CD14-positive monocyte (primary cell): Measurements from ENCODE around the gene KCNT2. TPM values are rescaled to one million over a fixed set of nuclear protein-coding genes. Genes with fewer than 3 reads are reported as not detected.

Experiments
- DNase-seq, 3 donors: peaks; one replicate each; pipeline ENCODE4 v3.0.0-alpha.2; 2011 to 2022
- H2AFZ ChIP-seq: 2 replicates; pipeline ENCODE4 v1.6.0; 2012; ENCODE audit warnings: mild to moderate bottlenecking, low read depth, low read length, inconsistent platforms; ENCODE audit not compliant: insufficient read depth, poor library complexity, severe bottlenecking
- H3K27ac ChIP-seq, 2 donors: 1 replicate in 1 of 2; 2 replicates in 1 of 2; pipeline ENCODE4 v1.5.1; 2012 to 2013; ENCODE audit warnings: low read length in 2 of 2, control low read depth in 1 of 2, inconsistent platforms in 1 of 2, low read depth in 1 of 2, mild to moderate bottlenecking in 1 of 2
- H3K27me3 ChIP-seq, 2 donors: one replicate each; pipeline versions ENCODE4 v1.6.0 to v1.6.1; 2011 to 2013; ENCODE audit warnings: low read length in 2 of 2; ENCODE audit not compliant: control insufficient read depth in 2 of 2, insufficient read depth in 2 of 2
- H3K36me3 ChIP-seq, 2 donors: replicated peaks in 1 of 2; 1 replicate in 1 of 2; 2 replicates in 1 of 2; pipeline versions ENCODE4 v1.5.1 to v1.6.1; 2012 to 2013; ENCODE audit warnings: low read length in 2 of 2, control low read depth in 1 of 2, inconsistent platforms in 1 of 2, mild to moderate bottlenecking in 1 of 2; ENCODE audit not compliant: insufficient read depth in 2 of 2, control insufficient read depth in 1 of 2
- H3K4me1 ChIP-seq, 2 donors: 1 replicate in 1 of 2; 2 replicates in 1 of 2; pipeline versions ENCODE4 v1.5.1 to v1.6.1; 2012 to 2013; ENCODE audit warnings: low read length in 2 of 2, control low read depth in 1 of 2, inconsistent platforms in 1 of 2, mild to moderate bottlenecking in 1 of 2, moderate library complexity in 1 of 2; ENCODE audit not compliant: insufficient read depth in 2 of 2, control insufficient read depth in 1 of 2
- H3K4me2 ChIP-seq: replicated peaks from 2 replicates; pipeline ENCODE3; 2012; ENCODE audit warnings: low read length, moderate library complexity, mild to moderate bottlenecking; ENCODE audit not compliant: poor library complexity, severe bottlenecking; ENCODE audit errors: extremely low read depth
- H3K4me3 ChIP-seq, 3 experiments: fragments of 200-600 bp in 1 of 3; sonication (generic) in 1 of 3; replicated peaks in 1 of 3; 1 replicate in 2 of 3; 2 replicates in 1 of 3; pipeline ENCODE4 v1.5.1; 2011 to 2013; ENCODE audit warnings: low read length in 3 of 3, mild to moderate bottlenecking in 3 of 3, control low read depth in 2 of 3, low read depth in 2 of 3, inconsistent platforms in 1 of 3, moderate library complexity in 1 of 3
- H3K79me2 ChIP-seq: 2 replicates; pipeline ENCODE4 v1.6.0; 2012; ENCODE audit warnings: mild to moderate bottlenecking, control low read depth, inconsistent platforms, low read length, moderate library complexity; ENCODE audit not compliant: insufficient read depth
- H3K9ac ChIP-seq: 2 replicates; pipeline ENCODE4 v1.6.0; 2017; ENCODE audit warnings: low read length, mild to moderate bottlenecking; ENCODE audit not compliant: insufficient read depth, poor library complexity, severe bottlenecking
- H3K9me3 ChIP-seq, 2 donors: replicated peaks in 1 of 2; 1 replicate in 1 of 2; 2 replicates in 1 of 2; pipeline versions ENCODE4 v1.5.1 to v1.6.1; 2012 to 2013; ENCODE audit warnings: low read length in 2 of 2, control low read depth in 1 of 2; ENCODE audit not compliant: control insufficient read depth in 1 of 2, insufficient read depth in 1 of 2
- H4K20me1 ChIP-seq: 2 replicates; pipeline ENCODE4 v1.6.0; 2012; ENCODE audit warnings: mild to moderate bottlenecking, low read length, control low read depth, moderate library complexity; ENCODE audit not compliant: insufficient read depth
- H3K27ac Mint-ChIP-seq, 7 donors: one replicate each; pipeline ENCODE4 v1.8.0; 2020; ENCODE audit warnings: mild to moderate bottlenecking in 7 of 7, mixed read lengths in 7 of 7, moderate library complexity in 6 of 7, inconsistent platforms in 2 of 7
- H3K27me3 Mint-ChIP-seq, 3 donors: one replicate each; pipeline ENCODE4 v1.8.0; 2021 to 2022; ENCODE audit warnings: low read depth in 3 of 3, mild to moderate bottlenecking in 3 of 3, mixed read lengths in 3 of 3, moderate library complexity in 3 of 3, inconsistent platforms in 1 of 3
- H3K36me3 Mint-ChIP-seq, 2 donors: one replicate each; pipeline ENCODE4 v1.8.0; 2020; ENCODE audit warnings: mixed read lengths in 2 of 2, inconsistent platforms in 1 of 2, mild to moderate bottlenecking in 1 of 2
- H3K4me1 Mint-ChIP-seq: one replicate; pipeline ENCODE4 v1.8.0; 2020; ENCODE audit warnings: mild to moderate bottlenecking, mixed read lengths
- H3K4me3 Mint-ChIP-seq, 2 donors: one replicate each; pipeline ENCODE4 v1.8.0; 2020; ENCODE audit warnings: mild to moderate bottlenecking in 2 of 2, mixed read lengths in 2 of 2, moderate library complexity in 1 of 2
- H3K9me3 Mint-ChIP-seq, 7 donors: one replicate each; pipeline ENCODE4 v1.8.0; 2020 to 2022; ENCODE audit warnings: mixed read lengths in 7 of 7, mild to moderate bottlenecking in 6 of 7, moderate library complexity in 6 of 7, inconsistent platforms in 2 of 7
- CTCF ChIP-seq: fragments of 200-600 bp; IDR thresholded peaks from one replicate; pipeline ENCODE4 v1.8.0; 2022; ENCODE audit warnings: antibody characterized with exemption, mild to moderate bottlenecking
- WGBS: methylation state at CpG from one replicate; pipeline ENCODE4 v1.1.5; 2013; ENCODE audit warnings: missing lambda C conversion rate; ENCODE audit not compliant: insufficient coverage; 5-methylcytosine and 5-hydroxymethylcytosine counted together
- intact Hi-C, 2 donors: fragments of 100-400 bp; cut with micrococcal nuclease; formaldehyde crosslinking; loops; one replicate each; pipeline versions ENCODE4 v1.15.0 to v1.15.1; 2023
- polyA plus RNA-seq, 3 donors: library from polyadenylated mRNA; depleted of rRNA in 1 of 3; unstranded in 2 of 3; stranded (reverse) in 1 of 3; fragments of 300-500 nt in 2 of 3; fragments of >200 nt in 1 of 3; fragmentation: Illumina TruSeq in 2 of 3; gene quantifications; 1 replicate in 2 of 3; 2 replicates in 1 of 3; pipeline ENCODE4 v1.2.3, GENCODE V29; 2012 to 2021

Gene KCNT2
- polyA plus RNA-seq, 3 donors = not detected

GRCh38 chr1:196401891-196402290, 206.3 kb downstream of the KCNT2 start:
- Histone ChIP-seq H3K4me1 (no peaks in the 10 kb centered on the region), H4K20me1 (no peaks in the 10 kb centered on the region), H3K79me2 (no peaks in the 10 kb centered on the region), H3K9me3 (no peaks in the 10 kb centered on the region), H3K27me3 (no peaks in the 10 kb centered on the region), H3K36me3 (no peaks in the 10 kb centered on the region), H3K4me3 (no peak overlapping the region), H3K9ac (no peak overlapping the region), H3K4me2 (no peak overlapping the region), H3K27ac (no peak overlapping the region), H2AFZ (no peak overlapping the region)
- TF ChIP-seq CTCF = no peak
- Mint-ChIP-seq H3K27ac (no peak overlapping the region), H3K9me3 (no peaks in the 10 kb centered on the region), H3K36me3 (no peaks in the 10 kb centered on the region), H3K4me3 (no peak overlapping the region), H3K27me3 (no peaks in the 10 kb centered on the region), H3K4me1 (peaks cover 11% of the 10 kb centered on the region)
- DNase-seq = no peak
- intact Hi-C loops = no loop called here

- intact Hi-C loops = no loop called here
- no peak for TF ChIP-seq CTCF
- peaks cover 11% of the 10 kb centered on the region for H3K4me1 Mint-ChIP-seq
- Histone ChIP-seq H4K20me1 (no peaks in the 10 kb centered on the region), H2AFZ (no peak overlapping the region), H3K27ac (no peak overlapping the region), H3K27me3 (no peaks in the 10 kb centered on the region), H3K9me3 (no peaks in the 10 kb centered on the region), H3K36me3 (no peaks in the 10 kb centered on the region), H3K4me1 (no peaks in the 10 kb centered on the region), H3K9ac (no peak overlapping the region), H3K4me3 (no peak overlapping the region), H3K4me2 (no peak overlapping the region), H3K79me2 (no peaks in the 10 kb centered on the region)
- no peaks in the 10 kb centered on the region for H3K9me3 Mint-ChIP-seq
- no peaks in the 10 kb centered on the region for H3K36me3 Mint-ChIP-seq
- no CpG with 5 or more reads among the region's 1 CpG for WGBS
- H3K4me3 Mint-ChIP-seq = no peak overlapping the region
- DNase-seq = no peak
- no peak overlapping the region for H3K27ac Mint-ChIP-seq
- no peaks in the 10 kb centered on the region for H3K27me3 Mint-ChIP-seq
Observed at GRCh38 chr1:196401452-196401833, 206.8 kb downstream of the KCNT2 start.
